AG10803 (cell line): Measurements from ENCODE around the gene SYNPO.

Source experiments
- DNase-seq: peaks from one replicate; pipeline ENCODE4 v3.0.0; 2010; ENCODE audit warnings: low read depth
- H3K4me3 ChIP-seq: 2 replicates; pipeline ENCODE4 v1.5.1; 2011; ENCODE audit warnings: mild to moderate bottlenecking, low read length, control low read depth
- CTCF ChIP-seq: conservative IDR thresholded peaks from 2 replicates; pipeline ENCODE4 v1.5.1; 2011; ENCODE audit warnings: mild to moderate bottlenecking, low read length, control low read depth, inconsistent platforms

SYNPO gene

GRCh38 chr5:150596826-150597225, 43.6 kb upstream of the SYNPO start:
- no peak overlapping the region for H3K4me3 ChIP-seq
- TF ChIP-seq CTCF, result no peak
- DNase-seq, result no peak

DNA sequence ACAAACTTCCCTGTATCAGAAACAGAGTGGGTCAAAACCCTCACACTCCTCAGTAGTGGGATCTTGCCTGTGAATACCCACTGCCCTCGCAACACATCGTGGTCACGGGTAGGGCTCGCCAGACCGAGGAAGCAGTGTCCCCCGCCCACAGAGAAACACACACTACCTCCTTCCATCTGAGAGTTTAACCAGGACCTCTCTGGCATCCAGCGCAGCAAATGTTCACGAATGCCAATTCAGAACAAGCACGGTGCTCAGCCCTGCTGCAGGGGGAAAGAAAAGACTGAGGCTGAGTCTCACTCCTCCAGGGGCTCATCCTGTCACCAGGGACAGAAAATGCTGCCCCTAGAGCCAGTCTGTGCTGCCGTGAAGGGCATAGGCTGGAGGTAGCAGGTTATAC, 42.5 kb upstream of the SYNPO start:
- H3K4me3 ChIP-seq, result no peak overlapping the region
- no peak for TF ChIP-seq CTCF
- no peak for DNase-seq

DNA sequence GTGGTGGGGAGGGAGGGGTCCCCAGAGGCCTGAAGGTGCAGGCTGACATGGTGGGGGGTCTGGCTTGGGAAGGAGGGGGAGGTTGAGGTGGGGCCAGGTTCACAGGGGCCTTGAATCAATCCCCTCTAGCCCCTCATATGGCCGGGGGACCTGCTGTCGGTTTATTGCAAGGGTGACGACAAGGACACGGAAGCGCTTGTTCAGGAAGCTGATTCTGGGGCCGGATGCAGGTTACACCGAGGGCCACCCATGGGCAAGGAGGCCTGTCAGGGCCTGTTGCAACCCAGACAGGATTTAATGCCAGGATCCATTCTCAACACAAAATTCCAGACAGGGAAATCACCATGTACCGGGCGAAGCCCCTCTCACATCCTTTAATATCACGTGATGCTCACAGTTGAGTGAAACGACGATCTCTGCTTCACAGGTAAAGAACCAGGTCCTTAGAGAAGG, 41.6 kb upstream of the SYNPO start:
- DNase-seq, result no peak
- no peak overlapping the region for H3K4me3 ChIP-seq
- TF ChIP-seq CTCF, result no peak

DNA sequence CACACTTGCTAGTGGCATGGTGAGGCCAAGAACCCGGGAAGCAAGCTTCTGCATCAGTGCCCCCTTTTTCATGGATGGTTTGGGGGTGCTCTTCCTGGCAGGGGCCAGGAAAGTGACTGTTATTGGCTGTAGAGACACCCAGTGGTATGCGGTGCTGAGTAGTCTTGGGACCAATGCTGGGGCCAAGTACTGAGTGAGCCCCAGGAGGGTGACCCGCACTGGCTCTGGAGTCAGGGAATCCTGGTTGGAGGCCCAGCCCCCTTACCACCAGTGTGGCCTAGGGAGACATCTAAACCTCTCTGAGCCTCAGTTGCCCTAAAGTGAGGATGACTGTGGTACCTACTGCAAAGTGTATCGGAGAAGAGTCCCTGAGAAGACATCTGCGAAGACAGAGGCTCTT, 41.2 kb upstream of the SYNPO start:
- H3K4me3 ChIP-seq, result no peak overlapping the region
- no peak for TF ChIP-seq CTCF
- no peak for DNase-seq

- no peak overlapping the region for H3K4me3 ChIP-seq
- no peak for TF ChIP-seq CTCF
- peak; percentile 45 for DNase-seq
Observed at GRCh38 chr5:150599917-150600511, 40.4 kb upstream of the SYNPO start.

DNA sequence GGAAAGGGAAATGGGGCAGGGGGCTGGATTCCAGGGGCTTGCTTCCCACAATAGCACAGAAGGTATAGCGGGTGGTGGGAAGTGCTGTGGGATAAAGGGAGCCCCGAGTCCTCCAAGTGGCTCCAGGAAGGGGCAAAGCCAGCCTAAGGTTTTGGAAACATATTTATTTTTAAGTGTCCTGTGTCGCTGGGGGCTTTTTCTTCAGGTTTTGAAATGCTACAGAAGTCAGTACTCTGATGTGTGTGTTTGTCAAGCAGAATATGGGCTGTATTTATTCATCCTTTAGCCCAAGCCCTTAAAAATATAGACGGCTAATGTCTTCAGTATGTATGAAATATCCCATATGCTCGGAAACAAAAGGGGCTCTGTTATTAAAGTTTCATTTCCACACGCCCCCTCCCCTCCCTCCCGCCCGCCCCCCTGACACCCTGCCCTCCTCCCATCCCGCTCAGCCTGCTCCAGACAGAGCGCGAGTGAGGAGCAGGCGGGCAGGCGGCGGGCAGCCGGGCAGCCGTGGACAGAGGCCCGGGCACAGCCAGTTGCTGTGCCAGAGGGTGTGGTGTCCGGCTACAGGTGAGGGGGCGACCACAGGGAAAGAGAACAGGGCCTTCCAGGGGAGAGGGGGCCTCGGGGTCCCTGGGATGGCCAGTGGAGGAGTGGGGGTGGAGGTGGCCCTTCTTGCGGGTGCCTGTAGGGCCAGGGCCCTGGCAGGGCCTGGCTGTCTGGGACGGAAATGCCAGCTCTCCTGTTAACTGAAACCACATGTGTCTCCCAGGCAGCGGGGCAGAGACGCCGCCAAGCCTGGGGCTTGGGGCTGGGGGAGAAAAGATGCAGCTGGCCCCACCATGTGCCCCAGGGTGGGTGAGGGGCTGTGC, 39.6 kb upstream of the SYNPO start:
- TF ChIP-seq CTCF, result no peak
- DNase-seq, result peak; percentile 56
- H3K4me3 ChIP-seq, result no peak overlapping the region; the same call in 1 of the 2 replicates
